ENCODE data around the gene GATA5. TPM values are rescaled to one million over a fixed set of nuclear protein-coding genes. Genes with fewer than 3 reads are reported as not detected.

Gene GATA5
- total RNA-seq, 1 donor from 2014 or later, result 0.48 TPM

DNA sequence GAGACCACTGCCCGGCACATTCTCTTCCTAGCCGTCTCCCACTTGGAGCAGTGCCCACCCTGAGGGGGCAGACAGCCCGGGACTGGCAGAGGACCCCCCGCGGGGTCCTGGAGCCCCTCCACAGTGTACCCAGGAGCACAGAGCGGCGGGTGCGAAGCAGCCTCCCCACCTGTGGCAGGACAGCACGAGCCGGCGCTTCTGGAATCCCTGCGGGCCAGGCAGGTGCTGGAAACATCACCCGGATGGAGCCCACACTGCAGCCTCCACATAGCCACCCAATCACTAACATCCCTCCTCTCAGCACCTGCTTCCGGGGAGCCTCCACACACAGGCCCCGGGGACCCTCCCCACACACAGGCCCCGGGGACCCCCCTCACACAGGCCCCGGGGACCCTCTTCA, 18.7 kb downstream of the GATA5 start:
- DNase-seq (ENCODE audit: low spot score), result no peak

DNA sequence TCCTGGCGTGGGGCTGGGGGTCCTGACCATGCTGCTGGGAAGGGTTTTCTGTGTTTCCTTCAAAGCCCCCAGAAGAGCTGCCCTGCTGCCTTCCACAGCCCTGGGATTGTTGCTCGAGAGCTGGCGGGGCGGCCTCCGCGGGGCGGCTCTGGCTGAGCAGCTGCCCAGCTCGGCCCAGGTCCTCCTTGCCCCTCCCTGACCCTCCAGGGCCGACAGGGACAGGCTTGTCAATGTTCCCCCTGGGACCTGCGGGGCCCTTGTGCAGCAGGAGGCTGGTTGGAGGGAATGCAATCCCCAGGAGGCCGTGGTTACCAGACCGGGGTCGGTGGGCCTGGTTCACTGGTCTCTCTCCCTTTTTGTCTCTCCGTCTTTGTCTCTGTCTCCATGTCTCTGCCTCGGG, 19.9 kb downstream of the GATA5 start:
- DNase-seq (ENCODE audit: low spot score), result no peak

DNA sequence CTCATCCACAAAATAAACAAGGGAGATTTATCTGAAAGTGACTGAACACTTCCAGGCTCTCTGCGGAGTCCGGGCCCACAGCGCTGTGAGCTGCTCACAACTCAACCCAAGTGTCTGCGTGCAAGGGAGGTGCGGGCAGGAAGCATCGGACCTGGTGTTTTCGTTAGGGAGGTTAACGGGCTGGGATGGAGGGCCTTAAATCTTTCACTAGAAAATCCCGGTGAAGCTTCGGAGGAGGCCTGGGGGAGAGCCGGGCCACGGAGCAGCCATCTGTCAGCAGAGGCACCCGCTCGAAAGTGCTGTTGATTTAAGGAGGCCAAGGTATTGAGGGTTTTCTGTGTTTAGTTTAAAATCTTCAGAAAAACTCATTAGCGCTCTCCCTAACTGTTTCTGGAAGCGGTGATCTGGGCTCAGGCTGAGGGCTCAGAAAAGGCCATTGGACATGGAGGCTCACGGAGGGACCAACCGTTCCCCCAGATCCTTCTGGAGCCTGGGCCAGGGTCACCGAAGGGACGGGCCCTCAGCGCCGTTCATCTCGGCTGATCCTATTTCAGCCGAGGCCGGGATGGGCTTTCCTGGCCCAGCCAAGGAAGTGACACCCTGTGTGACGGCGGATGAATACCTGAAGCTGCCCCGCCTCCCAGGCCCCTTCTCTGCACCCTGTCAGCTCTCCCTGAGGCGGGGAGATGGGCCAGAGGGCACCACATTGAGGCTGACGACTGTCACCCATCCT, 20.7 kb downstream of the GATA5 start:
- peak; percentile 58 for DNase-seq (ENCODE audit: low spot score)

DNA sequence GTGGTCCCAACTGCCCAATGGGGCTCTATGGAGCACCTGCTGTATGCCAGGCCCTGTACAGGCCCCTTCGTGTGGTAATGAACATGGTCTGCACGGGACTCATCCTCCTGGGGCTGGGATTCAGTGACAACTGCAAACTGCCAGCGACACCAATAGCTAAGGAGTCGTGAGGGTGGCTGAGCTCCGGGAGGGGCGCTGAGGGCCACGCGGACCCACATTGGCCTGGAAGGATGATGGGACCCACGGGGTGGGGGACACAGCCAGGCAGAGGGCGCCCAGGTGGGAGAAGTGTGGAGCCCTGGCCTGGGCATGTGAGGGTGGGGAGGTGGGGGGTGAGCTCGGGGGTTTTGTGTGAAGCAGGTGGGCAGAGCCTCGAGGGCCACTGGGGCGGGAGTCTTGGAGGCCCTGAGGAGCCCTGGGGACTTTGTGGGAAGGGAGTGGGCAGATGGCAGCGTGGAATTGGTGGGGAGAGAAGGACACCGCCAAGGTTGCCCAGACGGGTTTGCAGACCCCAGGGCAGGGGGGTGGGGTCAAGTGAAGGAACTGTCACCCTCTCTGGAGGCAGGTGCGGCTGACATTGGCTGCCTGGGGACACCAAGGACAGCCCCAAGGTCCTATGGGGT, 22.5 kb downstream of the GATA5 start:
- DNase-seq (ENCODE audit: low spot score), result no peak

DNA sequence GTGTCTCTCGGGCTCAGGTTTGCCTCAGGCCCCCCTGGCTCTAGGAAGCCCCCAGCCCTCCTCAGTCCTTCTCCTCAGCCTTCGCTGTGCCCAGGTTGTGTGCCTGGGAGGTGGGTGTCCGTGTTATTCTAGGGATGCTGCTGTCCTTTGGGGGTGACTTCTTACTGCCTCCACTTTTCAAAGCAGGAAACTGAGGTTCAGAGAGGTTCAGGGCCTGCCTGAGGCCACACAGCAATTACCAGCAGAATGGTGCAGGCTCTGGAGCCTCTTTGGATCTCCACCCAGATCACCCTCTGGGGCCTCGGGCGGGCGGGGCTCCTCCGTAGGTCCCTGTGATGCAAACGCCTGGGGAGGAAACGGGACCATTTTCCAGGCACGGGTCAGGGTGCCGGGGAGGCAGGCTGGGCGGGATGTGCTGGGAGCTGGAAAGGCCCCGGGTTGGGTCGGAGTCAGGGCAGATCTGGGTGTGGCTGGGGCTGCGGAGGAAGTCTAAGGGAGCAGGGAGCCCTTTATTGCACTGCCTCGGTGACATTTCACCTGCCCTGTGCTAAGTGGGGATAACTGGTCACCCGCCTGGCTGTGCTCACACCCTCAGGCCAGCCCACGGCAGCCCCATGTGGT, 23.2 kb downstream of the GATA5 start:
- no peak for DNase-seq (ENCODE audit: low spot score)

DNA sequence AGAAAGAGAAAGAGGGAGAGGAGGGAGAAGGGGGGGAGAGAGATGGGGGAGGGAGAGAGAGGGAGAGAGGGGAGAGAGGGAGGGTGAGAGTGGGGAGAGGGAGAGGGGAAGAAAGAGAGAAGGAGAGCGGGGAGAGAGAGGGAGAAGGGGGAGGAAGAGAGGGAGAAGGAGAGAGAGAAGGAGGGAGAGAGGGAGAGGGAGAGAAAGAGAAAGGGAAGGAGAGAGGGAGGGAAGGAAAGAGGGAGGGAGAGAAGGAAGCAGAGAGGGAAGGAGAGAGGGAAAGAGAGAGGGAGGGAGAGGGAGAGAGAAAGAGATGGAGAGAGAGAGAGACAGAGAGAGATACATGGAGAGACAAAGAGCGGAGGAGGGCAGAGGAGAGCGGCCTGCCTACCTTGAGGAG, 23.8 kb downstream of the GATA5 start:
- no peak for DNase-seq (ENCODE audit: low spot score)

DNA sequence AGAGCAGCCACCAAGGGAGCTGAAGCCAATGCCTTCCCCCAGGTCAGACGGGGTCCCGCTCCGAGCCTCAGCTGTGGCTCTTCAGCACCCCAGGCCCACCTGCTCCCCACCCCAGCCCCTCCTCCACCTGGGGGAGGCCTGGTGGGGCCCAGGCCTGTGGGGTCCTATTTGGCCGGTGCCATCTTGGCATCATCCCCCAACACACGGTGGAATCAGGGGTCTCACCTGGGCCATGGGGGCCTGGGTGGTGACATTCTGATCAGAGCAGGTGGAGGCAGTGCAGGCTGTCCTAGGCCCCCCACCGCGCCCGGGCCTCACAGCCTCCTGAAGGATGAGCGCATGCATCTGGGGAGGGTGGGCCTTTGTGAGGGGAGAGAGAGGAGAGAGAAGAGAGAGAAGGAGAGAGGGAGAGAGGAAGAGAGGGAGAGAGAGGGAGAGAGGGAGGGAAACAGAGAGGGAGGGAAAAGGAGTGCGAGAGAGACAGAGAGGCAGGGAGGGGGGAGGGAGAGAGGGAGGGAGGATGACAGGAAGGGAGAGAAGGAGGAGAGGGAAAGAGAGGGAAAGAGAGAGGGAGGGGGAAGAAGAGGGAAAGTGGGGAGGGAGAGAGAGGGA, 24.5 kb downstream of the GATA5 start:
- no peak for DNase-seq (ENCODE audit: low spot score)

DNA sequence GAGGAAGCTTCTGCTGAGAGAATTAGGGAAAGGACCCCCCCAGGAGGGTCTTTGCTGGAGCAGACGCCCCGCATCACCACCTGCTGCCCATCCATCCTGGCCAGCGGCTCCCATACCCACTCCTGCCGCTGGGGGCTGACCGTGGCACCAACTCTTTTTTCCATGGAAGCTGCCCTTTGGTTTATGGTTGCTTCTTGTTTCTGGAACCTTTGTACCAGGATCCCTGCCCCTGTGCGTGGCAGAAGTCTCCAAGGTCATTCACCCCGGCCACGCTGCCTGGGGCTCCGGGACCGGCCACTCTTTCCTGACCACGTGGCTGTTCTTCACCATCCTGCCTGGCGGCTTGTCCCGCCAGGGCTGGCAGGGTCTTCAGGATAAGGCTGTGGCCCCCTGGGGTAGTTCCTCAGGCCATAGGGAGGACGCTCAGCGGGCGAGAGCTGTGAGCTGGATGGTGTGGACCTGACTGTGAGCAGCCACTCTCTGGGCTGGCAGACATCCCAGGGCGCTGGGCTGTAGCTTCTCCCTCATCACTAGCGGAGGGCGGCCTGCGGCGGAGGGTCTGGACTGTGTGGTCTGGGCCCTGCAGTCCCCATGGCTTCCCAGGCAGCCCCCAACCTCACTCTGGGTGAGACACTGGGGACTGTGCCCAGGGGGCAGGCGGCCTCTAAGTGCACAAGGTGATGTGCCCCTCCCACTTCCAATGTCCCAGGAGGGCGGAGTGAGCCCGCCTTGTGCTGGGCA, 25.7 kb downstream of the GATA5 start:
- peak; percentile 41 for DNase-seq (ENCODE audit: low spot score)

DNA sequence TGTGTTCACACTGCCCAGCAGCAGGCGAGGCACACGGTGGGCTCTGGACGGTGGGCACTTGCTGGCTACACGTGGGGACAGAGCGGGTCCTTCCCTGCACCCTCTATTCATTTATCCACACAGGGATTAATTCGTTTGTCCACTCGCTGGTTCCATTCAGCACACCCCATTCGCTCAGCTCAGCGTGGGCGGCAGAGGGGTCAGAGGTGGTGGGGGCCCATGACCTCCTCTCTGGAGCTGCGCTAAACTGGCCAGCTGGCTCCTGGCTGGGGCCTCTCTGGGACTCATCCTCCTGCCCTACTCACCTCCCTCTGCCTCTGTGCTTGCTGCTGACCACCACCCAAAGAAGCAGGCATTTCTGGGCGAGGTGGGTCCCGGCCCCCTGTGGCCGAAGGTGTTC, 27.0 kb downstream of the GATA5 start:
- DNase-seq (ENCODE audit: low spot score), result no peak

DNA sequence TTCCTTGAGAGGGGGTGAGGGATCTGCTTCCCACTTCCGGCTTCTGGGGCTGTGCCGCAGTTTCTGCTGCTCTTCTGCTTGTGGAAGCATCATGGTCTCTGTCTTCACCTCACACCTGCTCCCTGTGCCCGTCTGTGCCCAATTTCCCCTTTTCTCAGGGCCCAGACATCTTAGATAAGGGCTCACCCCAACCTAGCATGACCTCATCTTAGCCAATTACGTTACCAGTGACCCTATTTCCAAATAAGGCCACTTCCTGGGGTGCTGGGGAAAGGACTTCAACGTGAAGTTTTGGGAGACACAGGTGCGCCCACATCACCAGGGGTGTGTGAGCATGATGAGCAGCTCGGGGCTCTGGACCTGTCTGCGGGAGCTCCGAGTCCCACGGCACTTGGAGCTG, 27.8 kb downstream of the GATA5 start:
- no peak for DNase-seq (ENCODE audit: low spot score)

DNA sequence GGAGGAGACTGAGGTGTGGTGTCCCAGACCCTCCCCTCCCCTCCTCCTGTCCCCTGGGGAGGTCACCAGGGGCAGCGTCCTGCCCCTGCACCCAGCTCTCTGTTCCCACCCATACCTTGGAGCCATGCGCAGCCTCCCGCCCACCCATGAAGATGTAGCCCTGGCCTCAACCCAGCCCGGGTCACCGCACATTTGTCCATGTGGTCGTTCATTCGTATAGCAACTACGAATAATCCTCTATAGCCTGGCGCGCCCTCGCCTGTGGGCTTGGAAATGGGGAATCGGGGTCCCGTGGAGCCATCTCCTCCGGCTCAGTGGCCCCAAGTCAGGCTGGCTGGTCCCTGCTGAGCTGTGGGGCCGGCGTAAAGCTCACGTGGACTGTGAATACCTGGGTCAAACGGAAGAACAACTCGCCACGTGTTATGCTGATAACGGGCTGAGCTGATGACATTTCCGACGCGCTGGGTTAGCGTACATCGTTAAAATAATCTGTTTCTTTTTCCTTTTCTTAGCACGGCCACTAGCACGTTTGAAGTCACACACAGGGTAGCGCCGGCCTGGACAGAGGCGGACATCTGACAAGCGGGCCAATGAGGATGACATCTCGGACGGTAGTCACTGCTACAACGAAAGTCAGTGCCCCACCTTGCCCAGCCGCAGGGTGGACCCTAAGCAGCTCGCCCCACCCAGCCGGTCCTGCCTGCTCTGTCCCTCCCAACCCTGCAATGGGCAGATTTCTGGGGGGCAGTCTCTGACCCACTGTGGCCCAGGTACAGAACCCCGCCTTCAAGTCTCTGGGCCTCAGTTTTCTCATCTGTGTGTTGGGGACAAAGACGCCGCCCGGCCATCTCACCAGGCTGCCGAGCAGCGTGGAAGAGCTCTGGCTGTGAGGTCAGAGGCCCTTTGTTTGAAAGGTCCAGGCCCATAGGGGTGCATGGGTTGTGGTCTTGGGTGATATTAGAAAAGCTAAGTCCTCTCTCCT, 28.6 kb downstream of the GATA5 start:
- no peak for DNase-seq (ENCODE audit: low spot score)

DNA sequence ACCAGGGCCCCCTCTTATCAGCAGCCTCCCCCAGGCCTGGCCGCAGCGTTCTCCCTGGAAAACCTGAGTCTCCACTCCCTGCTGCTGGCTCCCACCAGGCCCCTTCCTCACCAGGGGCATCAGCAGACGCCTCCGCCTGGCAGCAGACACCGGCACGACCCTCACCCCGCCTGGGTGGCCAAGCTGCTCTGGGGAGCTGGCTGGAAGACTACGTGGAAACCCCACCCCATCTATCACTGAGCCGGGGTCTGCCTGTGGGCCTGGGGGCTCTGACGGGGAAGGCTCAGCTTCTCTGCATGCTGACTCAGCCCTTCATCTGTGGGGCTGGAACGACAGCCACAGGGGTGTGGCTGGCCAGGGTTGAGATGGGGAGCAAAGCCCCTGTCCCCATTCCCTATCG, 29.3 kb downstream of the GATA5 start:
- DNase-seq (ENCODE audit: low spot score), result peak; percentile 28

DNA sequence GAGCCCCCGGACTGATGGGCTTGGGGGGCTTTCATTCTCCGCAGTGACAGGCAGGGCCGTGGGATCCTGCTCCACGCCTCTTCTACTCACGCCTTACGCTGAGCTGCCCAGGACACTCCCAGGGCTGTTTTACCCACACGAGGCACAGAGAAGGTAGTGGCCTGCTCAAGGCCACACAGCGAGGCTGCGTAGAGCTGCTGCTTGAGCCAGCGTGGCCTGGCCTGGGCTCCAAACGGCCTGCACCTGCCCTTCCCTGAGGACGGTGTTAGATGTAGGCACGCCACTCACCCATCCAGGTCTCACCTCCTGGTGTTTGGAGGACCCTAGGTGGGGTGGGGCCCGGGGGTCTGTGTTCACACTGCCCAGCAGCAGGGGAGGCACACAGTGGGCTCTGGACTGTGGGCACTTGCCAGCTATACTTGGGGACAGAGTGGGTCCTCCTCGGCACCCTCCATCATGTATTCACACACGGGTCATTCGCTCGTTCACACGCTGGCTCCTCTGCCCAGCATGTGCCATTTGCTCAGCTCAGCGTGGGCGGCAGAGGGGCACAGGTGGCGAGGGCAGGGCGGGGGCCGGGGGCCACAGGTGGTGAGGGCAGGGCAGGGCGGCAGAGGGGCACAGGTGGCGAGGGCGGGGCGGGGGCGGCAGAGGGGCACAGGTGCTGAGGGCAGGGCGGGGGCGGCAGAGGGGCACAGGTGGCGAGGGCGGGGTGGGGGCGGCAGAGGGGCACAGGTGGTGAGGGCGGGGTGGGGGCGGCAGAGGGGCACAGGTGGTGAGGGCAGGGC, 30.0 kb downstream of the GATA5 start:
- no peak for DNase-seq (ENCODE audit: low spot score)

DNA sequence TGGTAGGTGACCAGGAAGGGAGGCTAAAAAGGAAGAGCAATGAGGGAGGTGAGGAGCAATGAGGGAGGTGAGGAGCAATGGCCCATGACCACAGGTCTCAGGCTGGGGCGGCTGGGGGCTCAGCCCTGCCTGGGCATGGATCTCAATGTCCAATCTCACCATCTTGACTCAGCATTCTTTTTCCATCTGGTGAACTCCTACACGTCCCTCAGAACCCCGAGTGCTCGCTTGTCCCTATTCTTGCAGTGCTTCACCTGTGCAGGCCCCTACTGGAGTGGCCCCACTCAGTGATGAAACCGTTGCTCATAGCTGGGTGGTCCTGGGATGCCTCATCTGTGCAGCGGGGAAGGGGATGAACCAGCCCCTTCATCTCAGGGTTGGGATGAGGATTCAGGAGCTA, 31.5 kb downstream of the GATA5 start:
- no peak for DNase-seq (ENCODE audit: low spot score)

DNA sequence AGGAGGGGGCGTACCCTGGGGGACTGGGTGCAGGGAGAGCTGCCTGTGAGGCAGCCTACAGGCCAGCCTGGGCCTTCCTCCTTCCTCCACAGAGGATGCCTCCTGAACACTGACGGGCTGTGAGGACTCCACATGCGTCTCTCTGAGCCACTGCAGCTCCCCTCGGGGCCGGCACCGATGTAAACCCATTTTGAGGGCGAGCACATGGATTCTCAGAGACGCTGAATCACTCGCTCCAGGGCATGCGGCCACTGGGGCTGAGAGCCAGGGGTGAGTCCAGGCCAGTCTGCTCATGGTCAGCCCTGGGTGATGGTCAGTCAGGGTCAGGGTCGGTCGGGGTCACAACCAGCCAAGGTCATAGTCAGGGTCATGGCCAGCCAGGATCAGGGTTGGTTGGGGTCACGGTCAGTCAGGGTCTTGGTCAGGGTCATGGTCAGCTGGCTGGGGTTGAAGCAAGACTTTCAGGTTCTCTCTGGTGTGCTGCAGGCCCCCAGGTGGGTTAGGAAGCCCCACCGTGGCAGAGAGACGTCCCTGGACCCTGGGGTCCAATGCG, 33.7 kb downstream of the GATA5 start:
- no peak for DNase-seq (ENCODE audit: low spot score)

DNA sequence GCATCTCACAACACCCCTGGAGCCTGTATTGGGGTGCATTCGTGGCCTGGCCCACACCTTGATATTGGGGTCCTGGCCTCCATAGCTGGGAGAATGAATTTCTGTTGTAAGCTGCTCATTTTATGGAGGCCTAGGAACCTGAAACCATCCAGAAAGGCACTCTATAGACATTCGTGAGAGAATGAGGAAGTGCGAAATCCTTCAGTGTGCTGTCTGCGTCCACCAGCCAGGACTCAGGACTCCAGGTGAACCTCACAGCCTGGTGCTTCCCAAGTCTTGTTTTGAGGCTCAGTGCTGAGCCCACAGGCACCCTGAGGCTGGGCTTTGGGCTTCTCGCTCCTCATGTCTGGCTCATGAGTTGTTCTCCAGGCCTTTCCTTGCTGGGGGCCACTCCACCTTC, 36.6 kb downstream of the GATA5 start:
- no peak for DNase-seq (ENCODE audit: low spot score)

DNA sequence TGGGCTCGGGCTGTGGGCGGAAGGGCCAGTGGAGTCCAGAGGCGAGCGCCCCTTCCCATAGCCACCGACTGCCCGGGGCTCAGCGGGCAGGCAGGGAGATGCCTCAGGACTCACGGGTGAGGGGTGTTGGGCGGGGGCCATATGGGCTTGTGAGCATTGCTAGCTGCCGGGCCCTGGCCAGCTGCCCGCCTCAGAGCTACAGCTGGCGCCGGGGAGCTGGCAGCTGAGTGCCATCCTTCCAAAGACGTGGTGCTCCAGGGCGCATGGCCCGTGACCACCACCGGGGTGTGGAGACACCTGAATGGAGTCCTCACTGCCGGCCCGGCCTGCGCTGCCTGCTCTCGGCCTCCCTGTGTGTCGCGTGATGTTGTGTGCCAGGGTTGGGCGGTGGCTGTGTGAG, 37.9 kb downstream of the GATA5 start:
- no peak for DNase-seq (ENCODE audit: low spot score)

DNA sequence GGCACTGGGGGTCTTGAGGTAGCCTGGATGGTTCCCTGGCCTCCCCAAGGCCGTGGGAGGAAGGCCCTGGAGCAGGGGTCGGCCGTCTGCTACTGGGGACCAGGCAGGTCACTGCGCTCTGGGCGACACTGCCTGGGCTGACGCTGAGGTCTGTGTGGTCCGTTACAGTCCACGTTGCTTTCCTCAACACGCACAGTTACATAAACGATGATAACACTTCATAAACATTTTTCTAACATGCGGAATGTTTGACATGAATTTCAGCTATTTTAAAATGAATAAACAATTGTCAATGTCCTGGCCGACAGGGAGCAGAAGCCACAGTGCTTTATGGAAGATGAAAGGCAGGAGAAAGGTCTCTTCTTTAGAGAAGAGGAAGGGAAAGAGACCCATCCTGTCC, 38.3 kb downstream of the GATA5 start:
- no peak for DNase-seq (ENCODE audit: low spot score)

DNA sequence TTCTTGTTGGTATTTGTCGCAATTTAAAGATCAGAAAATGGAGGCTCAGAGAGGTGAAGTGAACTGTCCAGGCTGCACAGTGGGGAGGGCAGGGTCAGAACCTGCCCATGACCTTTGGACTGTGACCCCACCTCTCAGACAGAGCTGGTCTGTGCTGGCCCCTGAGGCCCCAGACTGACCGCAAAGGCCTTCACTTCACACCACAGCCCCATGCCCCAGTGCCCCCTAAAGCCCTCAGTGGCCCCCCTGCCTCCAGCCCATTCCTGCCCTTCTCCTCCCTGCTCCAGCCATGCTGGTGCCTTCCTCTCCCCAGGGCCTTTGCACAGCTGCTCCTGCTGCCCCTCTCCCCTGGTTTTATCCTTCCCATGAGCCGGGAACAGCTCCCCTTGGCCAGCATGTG, 39.1 kb downstream of the GATA5 start:
- no peak for DNase-seq (ENCODE audit: low spot score)
